Activated T-cell treated with anti-CD3 and anti-CD28 coated beads for 1 hour (primary cell): ENCODE measurements around the gene HPSE2.
A peak's percentile ranks its signal among the peaks of the same experiment; 100 is the strongest.

Source experiments
- DNase-seq: peaks from one replicate; pipeline ENCODE4 v3.0.0-alpha.2; 2020; ENCODE audit warnings: low read depth

The HPSE2 gene

GRCh38 chr10:98461500-98461842 is 774.2 kb downstream of the HPSE2 start:
- no peak for DNase-seq

- no peak for DNase-seq
These were observed 774.7 kb downstream of the HPSE2 start for GRCh38 chr10:98460837-98461499.

GRCh38 chr10:98458809-98459784 is 776.6 kb downstream of the HPSE2 start:
- DNase-seq = no peak

GRCh38 chr10:98457721-98458120 is 777.9 kb downstream of the HPSE2 start:
- no peak for DNase-seq

GRCh38 chr10:98456686-98457482 is 778.8 kb downstream of the HPSE2 start:
- no peak for DNase-seq

GRCh38 chr10:98456043-98456570 is 779.5 kb downstream of the HPSE2 start:
- no peak for DNase-seq

GRCh38 chr10:98453729-98454128 is 781.9 kb downstream of the HPSE2 start:
- no peak for DNase-seq

GRCh38 chr10:98450618-98451017 is 785.0 kb downstream of the HPSE2 start:
- no peak for DNase-seq

GRCh38 chr10:98449287-98449686 is 786.4 kb downstream of the HPSE2 start:
- no peak for DNase-seq

GRCh38 chr10:98446661-98447221 is 788.9 kb downstream of the HPSE2 start, which contains the start of gene HPS1:
Gene HPS1 (minus strand): TSS chr10:98446935. CDS start chr10:98443240, 3,695 bp downstream.
- DNase-seq = peak; percentile 69

- DNase-seq = peak; percentile 27
These were observed 789.4 kb downstream of the HPSE2 start for GRCh38 chr10:98446151-98446660.

GRCh38 chr10:98445200-98445812 is 790.3 kb downstream of the HPSE2 start:
- no peak for DNase-seq

GRCh38 chr10:98444314-98445006 is 791.2 kb downstream of the HPSE2 start:
- no peak for DNase-seq

GRCh38 chr10:98438715-98439114 is 796.9 kb downstream of the HPSE2 start:
- DNase-seq = no peak

- DNase-seq = no peak
These were observed 798.9 kb downstream of the HPSE2 start for GRCh38 chr10:98436704-98437103.

- no peak for DNase-seq
These were observed 800.5 kb downstream of the HPSE2 start for GRCh38 chr10:98435178-98435577.

- no peak for DNase-seq
These were observed 801.5 kb downstream of the HPSE2 start for GRCh38 chr10:98433881-98434732.

GRCh38 chr10:98433371-98433770 is 802.3 kb downstream of the HPSE2 start:
- no peak for DNase-seq

GRCh38 chr10:98432330-98432729 is 803.3 kb downstream of the HPSE2 start:
- DNase-seq = no peak
